Neural crest cell (in vitro differentiated cells): ENCODE measurements around the gene CTSG. TPM values are rescaled to one million over a fixed set of nuclear protein-coding genes. Genes with fewer than 3 reads are reported as not detected.

Experiments used
- DNase-seq: peaks from one replicate; pipeline ENCODE4 v3.0.0; 2021; ENCODE audit warnings: low read depth, mixed read lengths, low spot score
- H3K27ac Mint-ChIP-seq: one replicate; pipeline ENCODE4 v1.8.0; 2021; ENCODE audit warnings: mild to moderate bottlenecking, mixed read lengths; ENCODE audit not compliant: unreplicated experiment
- H3K27me3 Mint-ChIP-seq: 2 replicates; pipeline ENCODE4 v1.8.0; 2021; ENCODE audit warnings: low read depth, mild to moderate bottlenecking, mixed read lengths
- H3K36me3 Mint-ChIP-seq: 2 replicates; pipeline ENCODE4 v1.8.0; 2021; ENCODE audit warnings: low read depth, mild to moderate bottlenecking, mixed read lengths
- H3K4me1 Mint-ChIP-seq: 2 replicates; pipeline ENCODE4 v1.8.0; 2021; ENCODE audit warnings: mixed read lengths
- H3K4me3 Mint-ChIP-seq: one replicate; pipeline ENCODE4 v1.8.0; 2021; ENCODE audit warnings: mild to moderate bottlenecking, mixed read lengths
- H3K9me3 Mint-ChIP-seq: 2 replicates; pipeline ENCODE4 v1.8.0; 2021; ENCODE audit warnings: mixed read lengths
- CTCF ChIP-seq: fragments of 200-600 bp; sonication (generic); conservative IDR thresholded peaks from 2 replicates; pipeline ENCODE4 v1.5.0; 2021; ENCODE audit warnings: antibody characterized with exemption, mild to moderate bottlenecking
- total RNA-seq: library from RNA; stranded (reverse); gene quantifications from 2 replicates; pipeline ENCODE4 v1.2.1, GENCODE V29; 2021

The CTSG gene
- total RNA-seq, 1 donor from 2014 or later, result not detected

DNA sequence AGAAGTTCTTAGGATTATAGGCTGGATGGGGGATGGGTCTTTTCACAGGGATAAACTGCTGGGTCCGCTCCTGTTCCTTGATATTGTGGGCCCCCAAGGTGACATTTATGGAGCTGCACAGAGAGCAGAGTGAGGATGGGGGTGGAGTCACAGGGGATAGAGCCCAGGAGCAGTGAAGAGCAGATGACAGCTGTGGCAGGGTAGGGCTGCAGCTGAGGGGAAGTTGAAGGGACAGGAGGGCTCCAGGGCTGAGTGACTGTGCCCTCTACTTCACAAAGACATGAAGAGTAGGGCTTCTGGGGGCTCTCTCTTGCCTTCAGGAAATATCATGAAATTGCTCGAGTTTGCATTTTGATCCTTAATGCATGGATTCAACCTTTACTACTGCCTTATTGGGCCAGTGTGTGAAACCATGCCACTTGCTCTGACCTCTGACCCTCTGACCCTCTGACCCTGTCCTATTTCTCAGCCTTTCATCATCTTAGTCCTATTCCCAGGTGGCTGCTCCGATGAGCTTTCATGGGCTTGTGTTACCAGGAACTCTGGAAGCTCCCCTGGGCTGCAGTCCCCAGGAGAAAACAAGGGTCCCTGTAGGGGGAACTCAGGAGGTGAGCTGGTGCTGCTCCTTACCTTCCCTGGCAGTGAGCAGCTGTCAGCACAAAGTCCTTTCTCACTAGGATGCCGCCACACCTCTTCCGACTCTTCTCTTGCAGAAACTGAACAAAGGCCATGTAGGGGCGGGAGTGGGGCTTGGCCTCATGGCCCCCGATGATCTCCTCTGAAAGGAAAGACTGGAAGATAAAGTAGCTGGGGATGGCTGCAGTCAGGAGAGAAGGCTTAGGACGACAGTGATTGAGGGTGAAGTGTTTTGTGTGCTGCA is 31.8 kb upstream of the CTSG start:
- Mint-ChIP-seq H3K9me3 (peaks cover 11% of the 10 kb centered on the region), H3K4me1 (no peaks in the 10 kb centered on the region), H3K36me3 (no peaks in the 10 kb centered on the region), H3K27me3 (peaks cover 15% of the 10 kb centered on the region), H3K4me3 (no peak overlapping the region), H3K27ac (no peak overlapping the region)
- TF ChIP-seq CTCF, result no peak
- DNase-seq, result no peak

DNA sequence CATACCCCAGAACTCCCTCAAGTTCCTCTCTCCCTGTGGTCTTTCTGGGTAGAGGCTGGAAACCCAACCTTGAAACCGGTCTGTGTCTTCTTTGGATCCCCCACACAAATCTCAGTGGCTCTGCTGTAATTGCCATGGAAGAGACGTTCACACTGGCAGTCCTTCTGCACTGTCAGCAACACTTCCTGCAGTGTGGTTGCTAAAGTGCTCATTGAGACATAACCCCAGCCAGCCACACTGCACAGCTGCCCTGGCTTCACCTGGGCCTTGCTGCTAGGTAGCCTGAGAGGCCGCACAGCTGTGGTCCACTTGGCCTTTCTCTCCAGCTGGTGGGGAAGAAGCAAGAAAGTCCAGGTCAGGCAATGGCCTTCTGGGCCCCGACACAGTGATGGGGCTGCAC is 31.0 kb upstream of the CTSG start:
- Mint-ChIP-seq H3K27ac (no peak overlapping the region), H3K9me3 (peaks cover 5% of the 10 kb centered on the region), H3K4me3 (no peak overlapping the region), H3K27me3 (peaks cover 13% of the 10 kb centered on the region), H3K4me1 (no peaks in the 10 kb centered on the region), H3K36me3 (no peaks in the 10 kb centered on the region)
- DNase-seq, result no peak
- TF ChIP-seq CTCF, result no peak

DNA sequence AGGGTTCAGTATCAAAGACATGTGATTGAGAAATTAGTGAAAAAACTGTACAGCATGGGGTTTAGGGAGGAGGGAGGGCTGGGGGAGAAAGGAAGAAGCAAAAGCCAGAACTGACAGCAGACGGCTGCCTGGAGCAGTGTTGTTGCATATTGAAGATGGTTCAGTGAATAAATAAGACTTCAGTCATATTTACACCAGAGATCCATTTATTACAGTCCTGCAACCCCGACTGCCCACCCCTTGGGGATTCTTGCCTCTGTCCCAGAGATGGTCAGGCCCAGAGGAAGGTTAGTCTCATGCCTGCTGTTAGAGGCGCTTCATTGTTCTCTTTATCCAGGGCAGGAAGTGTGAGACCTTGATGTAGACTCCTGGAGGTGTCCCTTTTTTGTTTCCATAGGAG is 30.2 kb upstream of the CTSG start:
- peaks cover 17% of the 10 kb centered on the region for H3K27me3 Mint-ChIP-seq
- peaks cover 7% of the 10 kb centered on the region for H3K9me3 Mint-ChIP-seq
- H3K4me3 Mint-ChIP-seq, result no peak overlapping the region
- TF ChIP-seq CTCF, result no peak
- no peaks in the 10 kb centered on the region for H3K4me1 Mint-ChIP-seq
- no peaks in the 10 kb centered on the region for H3K36me3 Mint-ChIP-seq
- H3K27ac Mint-ChIP-seq, result no peak overlapping the region
- no peak for DNase-seq

- no peaks in the 10 kb centered on the region for H3K4me1 Mint-ChIP-seq
- no peak overlapping the region for H3K27ac Mint-ChIP-seq
- peak; percentile 9 for DNase-seq
- H3K9me3 Mint-ChIP-seq, result peaks cover 7% of the 10 kb centered on the region
- H3K27me3 Mint-ChIP-seq, result peaks cover 17% of the 10 kb centered on the region
- H3K36me3 Mint-ChIP-seq, result no peaks in the 10 kb centered on the region
- TF ChIP-seq CTCF, result peak; percentile 56
- no peak overlapping the region for H3K4me3 Mint-ChIP-seq
Measured at GRCh38 chr14:24605435-24606190, 29.6 kb upstream of the CTSG start.

DNA sequence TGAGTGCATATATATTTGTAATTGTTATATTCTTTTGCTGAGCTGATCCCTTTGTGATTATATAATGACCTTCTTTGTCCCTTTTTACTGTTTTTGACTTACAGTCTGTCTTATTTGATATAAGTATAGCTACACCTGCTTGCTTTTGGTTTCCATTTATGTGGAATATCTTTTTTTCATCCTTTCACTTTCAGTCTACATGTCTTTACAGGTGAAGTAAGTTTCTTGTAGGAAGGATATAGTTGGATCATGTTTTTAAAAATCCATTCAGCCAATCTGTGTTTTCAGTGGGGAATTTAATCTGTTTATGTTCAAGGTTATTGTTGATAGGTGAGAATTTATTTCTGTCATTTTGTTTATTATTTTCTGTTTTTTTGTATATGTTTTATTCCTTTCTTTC is 21.4 kb upstream of the CTSG start:
- H3K36me3 Mint-ChIP-seq, result no peaks in the 10 kb centered on the region
- TF ChIP-seq CTCF, result no peak

More for the DNA sequence above, 21.4 kb upstream of the CTSG start:
- Mint-ChIP-seq H3K4me3 (no peak overlapping the region), H3K27ac (no peak overlapping the region), H3K27me3 (peaks cover 9% of the 10 kb centered on the region), H3K4me1 (no peaks in the 10 kb centered on the region), H3K9me3 (peaks cover 29% of the 10 kb centered on the region)
- no peak for DNase-seq
